ENCODE results near the gene DNMT1.

Gene DNMT1

DNA sequence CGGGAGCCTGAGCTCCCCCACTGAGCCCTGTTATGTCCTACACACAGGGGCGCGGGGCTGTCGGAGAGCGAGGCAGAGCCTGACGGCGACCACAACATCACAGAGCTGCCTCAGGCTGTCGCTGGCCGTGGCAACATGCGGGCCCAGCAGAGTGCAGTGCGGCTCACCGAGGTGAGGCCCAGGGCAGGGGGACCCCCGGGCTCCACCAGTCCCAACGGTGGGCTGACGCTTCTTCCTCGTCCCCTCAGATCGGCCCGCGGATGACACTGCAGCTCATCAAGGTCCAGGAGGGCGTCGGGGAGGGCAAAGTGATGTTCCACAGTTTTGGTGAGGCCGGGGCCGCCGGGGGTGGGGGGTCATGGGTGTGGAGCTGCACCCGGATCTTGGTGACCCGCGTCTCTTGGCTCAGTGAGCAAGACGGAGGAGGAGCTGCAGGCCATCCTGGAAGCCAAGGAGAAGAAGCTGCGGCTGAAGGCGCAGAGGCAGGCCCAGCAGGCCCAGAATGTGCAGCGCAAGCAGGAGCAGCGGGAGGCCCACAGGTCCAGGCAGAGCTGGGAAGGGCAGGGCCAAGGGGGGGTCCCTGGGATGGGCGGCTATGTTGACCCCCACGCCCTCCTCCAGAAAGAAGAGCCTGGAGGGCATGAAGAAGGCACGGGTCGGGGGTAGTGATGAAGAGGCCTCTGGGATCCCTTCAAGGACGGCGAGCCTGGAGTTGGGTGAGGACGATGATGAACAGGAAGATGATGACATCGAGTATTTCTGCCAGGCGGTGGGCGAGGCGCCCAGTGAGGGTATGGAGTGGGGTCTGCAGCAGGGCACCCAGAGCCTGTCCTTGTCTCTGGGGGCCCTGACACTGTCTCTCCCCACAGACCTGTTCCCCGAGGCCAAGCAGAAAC, 84.4 kb downstream of the DNMT1 start:
- FAIRE-seq, result no peak
- DNase-seq (ENCODE audit: insufficient read length, low spot score), result peak; percentile 1
- TF ChIP-seq, protein P1, sequence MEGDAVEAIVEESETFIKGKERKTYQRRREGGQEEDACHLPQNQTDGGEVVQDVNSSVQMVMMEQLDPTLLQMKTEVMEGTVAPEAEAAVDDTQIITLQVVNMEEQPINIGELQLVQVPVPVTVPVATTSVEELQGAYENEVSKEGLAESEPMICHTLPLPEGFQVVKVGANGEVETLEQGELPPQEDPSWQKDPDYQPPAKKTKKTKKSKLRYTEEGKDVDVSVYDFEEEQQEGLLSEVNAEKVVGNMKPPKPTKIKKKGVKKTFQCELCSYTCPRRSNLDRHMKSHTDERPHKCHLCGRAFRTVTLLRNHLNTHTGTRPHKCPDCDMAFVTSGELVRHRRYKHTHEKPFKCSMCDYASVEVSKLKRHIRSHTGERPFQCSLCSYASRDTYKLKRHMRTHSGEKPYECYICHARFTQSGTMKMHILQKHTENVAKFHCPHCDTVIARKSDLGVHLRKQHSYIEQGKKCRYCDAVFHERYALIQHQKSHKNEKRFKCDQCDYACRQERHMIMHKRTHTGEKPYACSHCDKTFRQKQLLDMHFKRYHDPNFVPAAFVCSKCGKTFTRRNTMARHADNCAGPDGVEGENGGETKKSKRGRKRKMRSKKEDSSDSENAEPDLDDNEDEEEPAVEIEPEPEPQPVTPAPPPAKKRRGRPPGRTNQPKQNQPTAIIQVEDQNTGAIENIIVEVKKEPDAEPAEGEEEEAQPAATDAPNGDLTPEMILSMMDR (IDR thresholded peaks at IDR 0.05; ENCODE audit: insufficient read depth, missing control alignments), result no peak

DNA sequence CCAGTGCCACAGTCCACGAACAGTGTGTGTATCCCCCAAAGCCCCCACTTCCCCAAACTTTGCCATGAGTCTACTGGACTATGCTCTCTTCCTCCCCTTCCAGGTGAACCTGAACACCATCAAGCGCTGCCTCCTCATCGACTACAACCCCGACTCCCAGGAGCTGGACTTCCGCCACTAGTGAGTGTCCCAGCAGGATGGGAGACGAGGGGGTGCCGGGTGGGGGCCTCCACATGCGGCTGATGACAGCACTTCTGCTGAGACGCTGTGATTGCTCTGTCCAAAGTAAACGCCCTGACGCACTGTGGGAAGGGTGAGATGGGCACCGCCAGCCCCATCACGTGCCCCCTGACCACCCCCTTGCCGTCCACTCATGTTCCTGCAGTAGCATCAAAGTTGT, 85.2 kb downstream of the DNMT1 start:
- FAIRE-seq, result no peak

DNA sequence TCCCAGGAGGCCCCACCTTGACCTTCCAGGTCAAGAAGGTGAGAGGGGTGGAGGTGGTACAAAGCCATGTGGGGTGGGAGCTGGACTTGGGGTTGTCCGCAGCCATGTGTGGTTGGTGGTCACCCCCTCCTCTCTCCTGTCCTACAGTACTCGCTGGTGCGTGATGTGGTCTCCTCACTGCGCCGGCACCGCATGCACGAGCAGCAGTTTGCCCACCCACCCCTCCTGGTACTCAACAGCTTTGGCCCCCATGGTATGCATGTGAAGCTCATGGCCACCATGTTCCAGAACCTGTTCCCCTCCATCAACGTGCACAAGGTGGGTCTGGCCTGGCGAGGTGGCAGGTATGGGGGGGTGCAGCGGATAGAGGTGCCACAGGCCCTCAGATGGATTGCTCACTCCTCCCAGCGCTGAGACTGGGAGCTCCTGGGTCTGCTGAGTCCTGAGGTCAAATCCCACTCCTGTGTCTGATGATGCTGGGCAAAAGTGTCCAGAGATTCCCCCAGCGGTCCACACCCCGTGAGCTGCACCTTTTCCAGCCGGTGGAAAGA, 86.9 kb downstream of the DNMT1 start:
- TF ChIP-seq, protein P1 (IDR thresholded peaks at IDR 0.05; ENCODE audit: insufficient read depth, missing control alignments), result no peak
- DNase-seq (ENCODE audit: insufficient read length, low spot score) (peak; percentile 13), FAIRE-seq (no peak)

More for the DNA sequence above, 85.2 kb downstream of the DNMT1 start:
- TF ChIP-seq, protein P1 (IDR thresholded peaks at IDR 0.05; ENCODE audit: insufficient read depth, missing control alignments), result no peak
- DNase-seq (ENCODE audit: insufficient read length, low spot score), result peak; percentile 2

DNA sequence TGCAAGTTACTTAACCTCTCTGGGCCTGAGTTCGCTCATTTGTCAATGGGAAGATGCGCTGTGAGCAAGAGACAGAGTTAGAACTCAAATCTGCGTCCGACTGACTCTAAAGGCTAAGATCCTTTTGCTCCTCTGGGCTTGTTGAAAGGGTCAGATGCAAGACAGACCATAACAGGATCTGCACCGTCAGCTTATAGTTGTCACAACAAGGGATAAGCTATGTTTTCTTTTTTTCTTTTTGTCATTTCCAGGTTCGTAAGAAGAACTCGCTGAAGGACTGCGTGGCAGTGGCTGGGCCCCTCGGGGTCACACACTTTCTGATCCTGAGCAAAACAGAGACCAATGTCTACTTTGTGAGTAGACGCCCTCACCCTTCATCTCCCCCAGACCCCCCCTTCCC, 87.5 kb downstream of the DNMT1 start:
- DNase-seq (ENCODE audit: insufficient read length, low spot score) (peak; percentile 13), FAIRE-seq (no peak)
- TF ChIP-seq, protein P1 (IDR thresholded peaks at IDR 0.05; ENCODE audit: insufficient read depth, missing control alignments), result no peak

DNA sequence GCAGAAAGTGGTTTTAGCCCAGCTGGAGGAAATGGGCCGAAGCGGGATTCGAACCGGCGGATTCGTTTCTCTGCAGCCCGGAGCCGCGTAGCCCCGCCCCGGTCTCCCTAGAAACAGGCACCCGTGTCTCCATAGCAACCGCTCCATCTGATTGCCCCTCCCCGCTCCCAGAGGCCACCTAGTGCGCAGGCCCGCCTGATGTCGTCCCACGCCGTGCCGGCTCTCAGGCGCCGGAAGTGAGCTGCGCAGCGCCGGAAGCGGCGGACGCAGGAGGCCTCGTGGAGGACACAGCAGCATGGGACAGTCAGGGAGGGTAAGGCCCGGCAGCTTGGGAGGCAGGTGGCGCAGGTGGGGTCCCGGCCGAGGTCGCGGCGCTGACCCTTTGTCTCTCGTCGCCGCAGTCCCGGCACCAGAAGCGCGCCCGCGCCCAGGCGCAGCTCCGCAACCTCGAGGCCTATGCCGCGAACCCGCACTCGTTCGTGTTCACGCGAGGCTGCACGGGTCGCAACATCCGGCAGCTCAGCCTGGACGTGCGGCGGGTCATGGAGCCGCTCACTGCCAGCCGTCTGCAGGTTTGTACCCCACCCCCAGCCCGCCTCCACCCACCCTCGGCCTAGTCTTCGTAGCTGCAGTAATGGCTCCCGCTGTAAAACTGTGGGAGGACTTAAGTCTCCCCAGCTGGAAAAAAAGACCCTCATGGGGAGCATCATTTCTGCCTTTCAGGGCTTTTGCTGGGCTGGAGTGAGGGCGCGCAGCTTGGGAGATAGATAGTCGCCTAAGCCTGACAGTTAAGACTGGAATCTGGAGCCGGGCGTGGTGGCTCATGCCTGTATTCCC, 88.4 kb downstream of the DNMT1 start, which contains the start of gene PPAN:
Gene PPAN, plus strand, starts transcription at position 263 of the 837 bp plus-strand sequence. Its CDS starts 33 bp downstream, at position 296.
- peak; percentile 99 for DNase-seq (ENCODE audit: insufficient read length, low spot score)
- no peak for FAIRE-seq
- TF ChIP-seq, protein P1 (IDR thresholded peaks at IDR 0.05; ENCODE audit: insufficient read depth, missing control alignments), result no peak

DNA sequence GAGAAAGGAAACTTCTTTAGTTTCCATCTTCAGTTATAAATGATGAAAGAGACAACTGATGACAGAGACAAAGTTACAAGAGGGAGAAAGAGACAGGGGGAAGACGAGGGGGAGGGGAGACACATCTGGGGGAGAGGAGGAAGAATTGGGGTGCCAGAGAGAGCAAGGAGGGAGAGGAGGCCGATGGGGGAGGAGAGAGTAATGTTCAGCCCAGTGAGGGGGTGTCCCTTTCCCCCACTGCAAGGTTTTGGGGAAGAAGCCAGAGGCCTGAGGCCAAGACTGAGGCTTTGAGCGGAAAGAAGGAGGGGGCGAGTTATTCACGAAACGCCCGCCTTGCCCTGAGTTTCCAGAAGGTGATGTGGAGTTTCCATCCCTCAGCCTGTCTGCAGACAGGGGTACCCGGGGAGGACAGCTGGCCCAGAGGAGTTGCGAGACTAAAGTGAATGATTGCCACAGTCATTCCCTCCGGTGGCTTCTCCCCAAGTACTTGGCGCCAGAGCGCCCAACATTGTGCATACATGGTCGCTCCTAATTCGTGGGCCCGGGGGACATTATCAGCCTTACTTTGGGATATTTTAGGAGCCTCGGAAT, 89.1 kb downstream of the DNMT1 start:
- no peak for DNase-seq (ENCODE audit: insufficient read length, low spot score)
- no peak for FAIRE-seq
- TF ChIP-seq, protein P1 (IDR thresholded peaks at IDR 0.05; ENCODE audit: insufficient read depth, missing control alignments), result no peak

All from D721Med (cell line).